HepG2 (cell line): ENCODE measurements around the gene HYPK. TPM values are rescaled to one million over a fixed set of nuclear protein-coding genes. Genes with fewer than 3 reads are reported as not detected.

Experiments
- ATF4 ChIP-seq, 2 experiments: fragments of 450-650 bp in 1 of 2; sonication (generic) in 1 of 2; formaldehyde crosslinking; IDR thresholded peaks; 2 replicates each; pipeline versions ENCODE4 v1.5.0 to v1.8.0; 2020 to 2022; ENCODE audit warnings: mild to moderate bottlenecking in 1 of 2, missing genetic modification reagents in 1 of 2
- BORCS8-MEF2B ChIP-seq: sonication (generic); formaldehyde crosslinking; IDR thresholded peaks from 2 replicates; pipeline ENCODE4 v1.8.0; 2022; ENCODE audit warnings: mild to moderate bottlenecking, missing genetic modification reagents
- DMAP1 ChIP-seq: IDR thresholded peaks from 2 replicates; pipeline ENCODE4 v1.6.1; 2016
- DNMT3B ChIP-seq: conservative IDR thresholded peaks from 2 replicates; pipeline ENCODE4 v1.6.1; 2016; ENCODE audit warnings: missing biosample characterization, control low read depth
- FOSL1 ChIP-seq: sonication (generic); formaldehyde crosslinking; IDR thresholded peaks from 2 replicates; pipeline ENCODE4 v1.9.0; 2021; ENCODE audit warnings: missing genetic modification reagents, borderline replicate concordance
- GMEB1 ChIP-seq: sonication (generic); formaldehyde crosslinking; IDR thresholded peaks from 2 replicates; pipeline ENCODE4 v1.5.1; 2020; ENCODE audit warnings: missing genetic modification reagents, mild to moderate bottlenecking, borderline replicate concordance
- HNRNPLL ChIP-seq: fragments of 200-400 bp; formaldehyde crosslinking; IDR thresholded peaks from 2 replicates; pipeline ENCODE4 v1.6.1; 2017; ENCODE audit warnings: mild to moderate bottlenecking, low read depth, low read length; ENCODE audit not compliant: poor library complexity, severe bottlenecking
- MAFF ChIP-seq: IDR thresholded peaks from 2 replicates; pipeline ENCODE4 v1.6.1; 2011; ENCODE audit warnings: low read depth, low read length, improper control_type of control experiment
- MATR3 ChIP-seq: sonication (generic); formaldehyde crosslinking; IDR thresholded peaks from 2 replicates; pipeline ENCODE4 v1.4.0; 2020; ENCODE audit warnings: missing genetic modification reagents
- MTA3 ChIP-seq: sonication (generic); formaldehyde crosslinking; IDR thresholded peaks from 2 replicates; pipeline ENCODE4 v1.4.0; 2020; ENCODE audit warnings: missing genetic modification reagents
- NR3C1 ChIP-seq: sonication (generic); formaldehyde crosslinking; IDR thresholded peaks from 2 replicates; pipeline ENCODE4 v1.4.0; 2020; ENCODE audit warnings: missing genetic modification reagents
- SAFB2 ChIP-seq: sonication (generic); formaldehyde crosslinking; IDR thresholded peaks from 2 replicates; pipeline ENCODE4 v1.5.1; 2020; ENCODE audit warnings: missing genetic modification reagents, low read depth, mild to moderate bottlenecking, borderline replicate concordance
- SATB2 ChIP-seq: sonication (generic); formaldehyde crosslinking; IDR thresholded peaks from 2 replicates; pipeline ENCODE4 v1.5.0; 2020; ENCODE audit warnings: missing genetic modification reagents
- TARDBP ChIP-seq: sonication (generic); formaldehyde crosslinking; IDR thresholded peaks from 2 replicates; pipeline ENCODE4 v1.8.0; 2022; ENCODE audit warnings: mild to moderate bottlenecking, missing genetic modification reagents
- ZBTB34 ChIP-seq: sonication (generic); formaldehyde crosslinking; IDR thresholded peaks from 2 replicates; pipeline ENCODE4 v1.8.0; 2022; ENCODE audit warnings: mild to moderate bottlenecking, missing genetic modification reagents
- ZBTB42 ChIP-seq: sonication (generic); formaldehyde crosslinking; IDR thresholded peaks from 2 replicates; pipeline ENCODE4 v1.5.0; 2020; ENCODE audit warnings: mild to moderate bottlenecking, missing genetic modification reagents
- ZMAT5 ChIP-seq: sonication (generic); formaldehyde crosslinking; IDR thresholded peaks from 2 replicates; pipeline ENCODE4 v1.5.0; 2020; ENCODE audit warnings: mild to moderate bottlenecking, low read depth, missing genetic modification reagents, borderline replicate concordance
- ZNF280D ChIP-seq: sonication (generic); formaldehyde crosslinking; IDR thresholded peaks from 2 replicates; pipeline ENCODE4 v1.5.1; 2020; ENCODE audit warnings: mild to moderate bottlenecking, missing genetic modification reagents
- ZNF441 ChIP-seq: sonication (generic); formaldehyde crosslinking; IDR thresholded peaks from 2 replicates; pipeline ENCODE4 v1.7.0; 2021; ENCODE audit warnings: missing genetic modification reagents, borderline replicate concordance
- ZNF543 ChIP-seq: sonication (generic); formaldehyde crosslinking; IDR thresholded peaks from 2 replicates; pipeline ENCODE4 v1.4.0; 2020; ENCODE audit warnings: mild to moderate bottlenecking, missing genetic modification reagents
- ZNF746 ChIP-seq: sonication (generic); formaldehyde crosslinking; IDR thresholded peaks from 2 replicates; pipeline ENCODE4 v1.8.0; 2022; ENCODE audit warnings: mild to moderate bottlenecking, missing genetic modification reagents
- polyA plus RNA-seq, 8 experiments: library from polyadenylated mRNA; depleted of rRNA in 3 of 8; stranded (reverse) in 7 of 8; unstranded in 1 of 8; fragments of >200 nt; fragmentation: Illumina TruSeq in 4 of 8; extraction: Trizol in 4 of 8; gene quantifications; 2 replicates each; pipeline versions ENCODE4 v1.2.1 to v1.2.3, GENCODE V29; 2011 to 2016; ENCODE audit warnings: low read depth in 4 of 8, missing spikeins in 1 of 8, mixed read lengths in 1 of 8; ENCODE audit not compliant: insufficient read depth in 1 of 8
- total RNA-seq, 5 experiments: library from RNA; depleted of rRNA; stranded (reverse); fragments of >200 nt; fragmentation: Illumina TruSeq; extraction: Trizol; gene quantifications; 2 replicates each; pipeline ENCODE4 v1.2.3, GENCODE V29; 2016; ENCODE audit warnings: low read depth in 1 of 5

Gene HYPK
- total and polyA plus RNA-seq, 2 of the 13 experiments (the other 11 are each of a cell fraction or from before 2014, with no cell fraction given), result 13.5 to 16.5 TPM

- TF ChIP-seq ZNF543 (CRISPR knock-in tag), result 0 out of 2 replicates have a peak, but pooled peaks have one; percentile 25
- peak; percentile 69; the same call in 1 of the 2 replicates for TF ChIP-seq ZBTB42 (CRISPR knock-in tag)
- TF ChIP-seq FOSL1, result no peak
- TF ChIP-seq TARDBP (CRISPR knock-in tag), result peak; percentile 83
- peak; percentile 82; the same call in 1 of the 2 replicates for TF ChIP-seq SAFB2
- TF ChIP-seq MAFF, result no peak
- TF ChIP-seq ZNF441 (CRISPR knock-in tag), result peak; percentile 61; the same call in 1 of the 2 replicates
- TF ChIP-seq DMAP1 (CRISPR knock-in tag), result peak; percentile 80
- peak; percentile 85; the same call in 1 of the 2 replicates for TF ChIP-seq DNMT3B (CRISPR knock-in tag)
- TF ChIP-seq MATR3 (CRISPR knock-in tag), result no peak
- no peak for TF ChIP-seq ZNF280D (CRISPR knock-in tag)
- TF ChIP-seq SATB2 (CRISPR knock-in tag), result no peak
- TF ChIP-seq BORCS8-MEF2B (CRISPR knock-in tag), result peak; percentile 85; the same call in 1 of the 2 replicates
- peak; percentile 40; the same call in 1 of the 2 replicates for TF ChIP-seq ZBTB34 (CRISPR knock-in tag)
- TF ChIP-seq ZNF746 (CRISPR knock-in tag), result no peak
- peak in 1 of 2 experiments; percentile 47; a peak in 1 of 4 replicates for TF ChIP-seq ATF4 (CRISPR knock-in tag; IDR thresholded peaks at IDR 0.05)
- no peak for TF ChIP-seq HNRNPLL
- TF ChIP-seq GMEB1 (CRISPR knock-in tag), result peak; percentile 90
- TF ChIP-seq ZMAT5 (CRISPR knock-in tag), result no peak
- TF ChIP-seq MTA3 (CRISPR knock-in tag), result no peak
- TF ChIP-seq NR3C1 (CRISPR knock-in tag), result no peak
Measured at GRCh38 chr15:43824302-43825246, 24.2 kb downstream of the HYPK start, which contains the start of gene MFAP1 (continued).
